Ovary (tissue), 9 donors: ENCODE data around the gene CPNE4. TPM values are rescaled to one million over a fixed set of nuclear protein-coding genes. Genes with fewer than 3 reads are reported as not detected.

Source experiments
- DNase-seq, 5 donors: peaks; one replicate each; pipeline ENCODE4 v3.0.0-alpha.2; 2019 to 2020
- H3K27ac ChIP-seq, 2 donors: fragments of 200-600 bp; one replicate each; pipeline versions ENCODE4 v1.5.1 to v1.8.0; 2019 to 2022
- H3K27me3 ChIP-seq: fragments of 200-600 bp; one replicate; pipeline ENCODE4 v1.8.0; 2022
- H3K36me3 ChIP-seq: fragments of 200-600 bp; sonication (generic); one replicate; pipeline ENCODE4 v1.5.1; 2019
- H3K4me1 ChIP-seq: one replicate; pipeline ENCODE4 v1.8.1; 2013; ENCODE audit warnings: mild to moderate bottlenecking, moderate library complexity; ENCODE audit not compliant: insufficient read depth
- H3K4me3 ChIP-seq: fragments of 200-600 bp; sonication (generic); one replicate; pipeline ENCODE4 v1.5.1; 2017
- H3K9me3 ChIP-seq, 2 donors: fragments of 200-600 bp in 1 of 2; sonication (generic) in 1 of 2; one replicate each; pipeline versions ENCODE4 v1.5.1 to v1.8.1; 2013 to 2019; ENCODE audit warnings: mild to moderate bottlenecking in 1 of 2, moderate library complexity in 1 of 2
- CTCF ChIP-seq, 3 donors: fragments of 450-650 bp in 2 of 3; fragments of 200-600 bp in 1 of 3; IDR thresholded peaks; one replicate each; pipeline versions ENCODE4 v1.5.1 to v1.8.0; 2016 to 2022; ENCODE audit warnings: antibody characterized with exemption in 3 of 3, mild to moderate bottlenecking in 1 of 3
- EP300 ChIP-seq: sonication (generic); formaldehyde crosslinking; IDR thresholded peaks from one replicate; pipeline ENCODE4 v1.6.1; 2017; ENCODE audit warnings: antibody characterized with exemption
- POLR2A ChIP-seq: fragments of 450-650 bp; IDR thresholded peaks from one replicate; pipeline ENCODE4 v1.6.1; 2017; ENCODE audit warnings: antibody characterized with exemption, mild to moderate bottlenecking, moderate library complexity
- WGBS, 3 donors: extraction: QIAGEN DNeasy Blood & Tissue Kit in 1 of 3; methylation state at CpG; one replicate each; pipeline versions ENCODE4 v1.1.5 to v1.1.7; 2013 to 2017; 5-methylcytosine and 5-hydroxymethylcytosine counted together
- intact Hi-C, 4 donors: fragments of 100-400 bp; cut with DNase I; formaldehyde crosslinking; loops; one replicate each; pipeline versions ENCODE4 v1.11.0 to v1.15.1; 2022 to 2023
- polyA plus RNA-seq, 2 donors: library from polyadenylated mRNA; stranded (reverse); fragments of 200-250 nt in 1 of 2; fragments of 350-450 nt in 1 of 2; fragmentation: Illumina TruSeq in 1 of 2; extraction: RNeasy Lipid Tissue Mini Kit (QIAGEN cat#74804) in 1 of 2; gene quantifications; one replicate each; pipeline ENCODE4 v1.2.3, GENCODE V29; 2013 to 2014
- total RNA-seq, 7 donors: library from RNA; depleted of rRNA in 2 of 7; stranded (reverse); fragments of >200 nt in 2 of 7; fragmentation: NEBNext Ultra II Directional in 3 of 7; extraction: Animal tissue kit (Norgen Biotek cat#: 25700) in 3 of 7; gene quantifications; one replicate each; pipeline versions ENCODE4 v1.1.0 to v1.2.4, GENCODE V29; 2016 to 2023
- donor health status: DM: no; HTN: no; CAD: no; lungs with moderate emphysema.
- donor health status: DM: no; HTN: no; CAD: no.
- donor health status: Bipolar disorder and iron deficiency.
- donor health status: DM: yes; HTN: yes; CAD: no.
- donor health status: DM: no; HTN: no; CAD: no.
- donor health status: DM: yes; HTN: yes; CAD: no.

Gene CPNE4
- total and polyA plus RNA-seq, 9 donors: 0.11 to 0.27 (median 0.13) TPM; not detected in 6

- no peaks in the 10 kb centered on the region for H3K9me3 ChIP-seq
- no peaks in the 10 kb centered on the region for H3K4me1 ChIP-seq
- 74 to 76% (median 76%) methylated on average over 3 of the region's 3 CpGs for WGBS, 3 donors
- intact Hi-C loops: no loop called here
- DNase-seq: no peak
- H3K27me3 ChIP-seq: no peaks in the 10 kb centered on the region
- TF ChIP-seq POLR2A (no peak), EP300 (no peak), CTCF (IDR thresholded peaks at IDR 0.05) (no peak)
- no peak overlapping the region for H3K4me3 ChIP-seq
- H3K27ac ChIP-seq: no peak overlapping the region
- H3K36me3 ChIP-seq: no peaks in the 10 kb centered on the region
Measured at GRCh38 chr3:131917006-131917405, 117.8 kb downstream of the CPNE4 start.

GRCh38 chr3:131914090-131914691 lies 120.6 kb downstream of the CPNE4 start:
- no peaks in the 10 kb centered on the region for H3K27me3 ChIP-seq
- WGBS, 3 donors: 63 to 78% (median 77%) methylated on average over 1 of the region's 1 CpG
- no peak overlapping the region for H3K27ac ChIP-seq
- H3K9me3 ChIP-seq: no peaks in the 10 kb centered on the region
- H3K4me3 ChIP-seq: no peak overlapping the region
- H3K4me1 ChIP-seq: no peaks in the 10 kb centered on the region
- no peak for TF ChIP-seq CTCF (IDR thresholded peaks at IDR 0.05)
- no peak for TF ChIP-seq EP300
- TF ChIP-seq POLR2A: no peak
- H3K36me3 ChIP-seq: no peaks in the 10 kb centered on the region
- intact Hi-C loops: no loop called here
- DNase-seq: no peak

- Histone ChIP-seq H3K27me3 (no peaks in the 10 kb centered on the region), H3K4me3 (no peak overlapping the region), H3K4me1 (no peaks in the 10 kb centered on the region), H3K9me3 (no peaks in the 10 kb centered on the region), H3K27ac (no peak overlapping the region), H3K36me3 (no peaks in the 10 kb centered on the region)
- intact Hi-C loops: no loop called here
- WGBS, 3 donors: 65 to 75% (median 74%) methylated on average over 2 of the region's 2 CpGs
- TF ChIP-seq POLR2A: no peak
- TF ChIP-seq CTCF (IDR thresholded peaks at IDR 0.05): no peak
- no peak for TF ChIP-seq EP300
- no peak for DNase-seq
Measured at GRCh38 chr3:131912255-131912654, 122.6 kb downstream of the CPNE4 start.

- 44 to 65% (median 56%) methylated on average over 1 of the region's 1 CpG for WGBS, 3 donors
- TF ChIP-seq EP300 (no peak), CTCF (IDR thresholded peaks at IDR 0.05) (no peak), POLR2A (no peak)
- Histone ChIP-seq H3K36me3 (no peaks in the 10 kb centered on the region), H3K4me1 (no peaks in the 10 kb centered on the region), H3K4me3 (no peak overlapping the region), H3K27ac (no peak overlapping the region), H3K27me3 (no peaks in the 10 kb centered on the region), H3K9me3 (no peaks in the 10 kb centered on the region)
- intact Hi-C loops: no loop called here
- DNase-seq: no peak
Measured at GRCh38 chr3:131907796-131908195, 127.0 kb downstream of the CPNE4 start.
